ENCODE measurements around the gene PMM2.

PMM2 gene

GRCh38 chr16:8855051-8855786 lies 57.6 kb downstream of the PMM2 start:
- Mint-ChIP-seq H3K4me1 (ENCODE audit: low read depth) (peaks cover 8% of the 10 kb centered on the region), H3K9me3 (no peaks in the 10 kb centered on the region), H3K4me3 (no peak overlapping the region), H3K27me3 (no peaks in the 10 kb centered on the region), H3K36me3 (ENCODE audit: low read depth) (peaks cover 97% of the 10 kb centered on the region), H3K27ac (no peak overlapping the region)
- intact Hi-C loops (cut with micrococcal nuclease), result no loop called here

DNA sequence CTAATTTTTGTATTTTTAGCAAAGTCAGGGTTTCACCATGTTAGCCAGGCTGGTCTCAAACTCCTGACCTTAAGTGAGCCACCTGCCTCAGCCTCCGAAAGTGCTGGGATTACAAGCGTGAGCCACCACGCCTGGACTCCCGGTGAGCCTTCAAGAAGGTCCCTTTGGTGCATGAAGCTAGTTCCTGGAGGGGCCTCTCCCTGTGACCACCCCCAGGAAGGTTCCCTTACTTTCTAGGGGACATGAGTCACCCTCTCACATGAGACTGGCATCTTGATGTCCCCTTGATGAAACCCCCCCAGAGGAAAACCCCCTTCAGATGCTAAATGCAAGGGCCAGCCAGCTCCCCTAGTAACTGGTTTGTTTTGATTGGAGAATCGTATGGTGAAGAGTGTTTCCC lies 58.3 kb downstream of the PMM2 start:
- no peak overlapping the region for H3K27ac Mint-ChIP-seq
- peaks cover 95% of the 10 kb centered on the region for H3K36me3 Mint-ChIP-seq (ENCODE audit: low read depth)
- no peak overlapping the region for H3K4me3 Mint-ChIP-seq
- no peaks in the 10 kb centered on the region for H3K27me3 Mint-ChIP-seq
- H3K4me1 Mint-ChIP-seq (ENCODE audit: low read depth), result peaks cover under 1% of the 10 kb centered on the region
- intact Hi-C loops (cut with micrococcal nuclease), result no loop called here
- H3K9me3 Mint-ChIP-seq, result no peaks in the 10 kb centered on the region

DNA sequence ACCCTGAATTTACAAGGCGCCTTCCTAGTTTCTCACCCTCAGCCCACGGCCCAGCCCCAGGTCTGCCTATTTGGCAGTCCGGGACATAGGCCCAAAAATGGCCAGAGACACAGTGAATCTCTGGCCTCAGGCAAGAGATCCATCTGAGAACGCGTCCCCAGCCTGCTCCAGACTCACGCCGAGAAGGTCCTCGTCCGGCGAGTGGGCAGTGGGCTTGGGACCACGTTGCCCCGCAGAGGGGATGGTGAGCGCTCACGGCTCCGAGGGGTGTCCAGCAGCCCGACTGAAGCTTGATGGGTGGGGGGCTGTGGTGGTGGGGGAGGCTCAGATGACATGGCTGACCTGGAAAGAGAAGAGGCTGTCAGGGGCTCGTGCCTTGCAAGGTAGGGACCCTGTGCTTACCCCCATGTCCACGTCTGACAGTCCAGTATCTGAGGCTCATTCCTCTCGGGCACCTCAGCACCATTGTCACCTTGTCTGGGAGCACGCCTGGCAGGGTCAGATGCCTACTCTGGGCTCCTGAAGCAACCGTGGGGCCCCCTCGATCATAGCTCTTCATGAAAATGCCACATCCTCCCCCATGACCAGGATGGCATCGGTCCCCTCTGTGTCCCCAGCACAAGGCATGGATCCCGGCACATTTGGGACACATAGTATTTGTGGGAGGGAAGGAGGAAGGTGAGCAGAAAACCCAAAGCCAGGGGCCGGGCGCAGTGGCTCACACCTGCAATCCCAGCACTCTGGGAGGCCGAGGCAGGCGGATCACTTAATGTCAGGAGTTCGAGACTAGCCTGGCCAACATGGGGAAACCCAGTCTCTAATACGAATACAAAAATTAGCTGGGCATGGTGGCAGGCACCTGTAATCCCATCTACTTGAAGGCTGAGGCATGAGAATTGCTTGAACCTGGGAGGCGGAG lies 61.6 kb downstream of the PMM2 start:
- H3K27ac Mint-ChIP-seq, result no peak overlapping the region
- no peak overlapping the region for H3K4me3 Mint-ChIP-seq
- H3K4me1 Mint-ChIP-seq (ENCODE audit: low read depth), result no peaks in the 10 kb centered on the region
- H3K9me3 Mint-ChIP-seq, result no peaks in the 10 kb centered on the region
- no peaks in the 10 kb centered on the region for H3K27me3 Mint-ChIP-seq
- peaks cover 65% of the 10 kb centered on the region for H3K36me3 Mint-ChIP-seq (ENCODE audit: low read depth)
- intact Hi-C loops (cut with micrococcal nuclease), result no loop called here

DNA sequence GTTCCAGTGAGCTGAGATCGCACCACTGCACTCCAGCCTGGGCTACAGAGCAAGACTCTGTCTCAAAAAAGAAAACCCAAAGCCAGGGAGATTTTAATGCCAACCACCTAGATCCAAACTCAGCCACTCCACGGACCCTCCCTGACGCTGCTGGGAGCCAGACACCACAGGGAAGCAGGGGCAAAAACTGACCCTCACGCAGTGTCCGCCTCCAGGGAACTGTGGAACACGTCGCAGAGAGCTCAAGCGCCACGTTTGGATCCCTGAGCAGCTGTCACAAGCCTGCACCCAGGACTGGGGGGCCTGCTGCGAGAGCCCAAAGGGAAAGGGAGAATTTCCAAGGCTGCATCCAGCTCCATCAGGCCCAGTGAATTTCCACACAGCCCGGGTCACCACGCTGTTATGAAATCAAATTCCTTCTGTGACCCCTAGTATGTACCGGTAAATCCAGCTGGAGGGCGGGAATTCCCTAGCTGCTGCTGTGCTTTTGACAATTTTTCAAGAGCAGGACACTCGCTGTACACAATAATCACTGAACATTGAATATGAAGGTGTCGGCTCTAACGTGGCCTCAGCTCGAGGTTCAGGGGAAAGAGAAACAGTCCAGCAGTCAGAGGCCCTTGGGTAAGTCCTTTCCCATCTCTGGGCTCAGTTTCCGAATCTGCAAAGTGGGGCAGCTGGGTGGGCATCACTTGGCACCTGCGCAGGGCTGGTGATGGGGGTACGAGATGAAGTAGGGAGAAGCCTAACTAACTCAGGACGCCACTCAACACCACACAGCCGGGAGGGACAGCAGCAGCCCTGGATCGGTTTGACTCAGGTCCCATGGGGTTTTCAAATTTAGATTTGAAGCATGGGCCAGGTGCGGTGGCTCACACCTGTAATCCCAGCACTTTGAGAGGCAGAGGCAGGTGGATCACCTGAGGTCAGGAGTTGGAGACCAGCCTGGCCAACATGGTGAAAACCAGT lies 62.6 kb downstream of the PMM2 start:
- H3K27ac Mint-ChIP-seq, result no peak overlapping the region
- H3K4me3 Mint-ChIP-seq, result no peak overlapping the region
- peaks cover 55% of the 10 kb centered on the region for H3K36me3 Mint-ChIP-seq (ENCODE audit: low read depth)
- no peaks in the 10 kb centered on the region for H3K9me3 Mint-ChIP-seq
- intact Hi-C loops (cut with micrococcal nuclease), result loop anchor here (10.0 kb wide), 1 partner anchor 205 kb away; no protein-coding TSS in a partner anchor
- H3K27me3 Mint-ChIP-seq, result no peaks in the 10 kb centered on the region
- H3K4me1 Mint-ChIP-seq (ENCODE audit: low read depth), result peaks cover 4% of the 10 kb centered on the region

DNA sequence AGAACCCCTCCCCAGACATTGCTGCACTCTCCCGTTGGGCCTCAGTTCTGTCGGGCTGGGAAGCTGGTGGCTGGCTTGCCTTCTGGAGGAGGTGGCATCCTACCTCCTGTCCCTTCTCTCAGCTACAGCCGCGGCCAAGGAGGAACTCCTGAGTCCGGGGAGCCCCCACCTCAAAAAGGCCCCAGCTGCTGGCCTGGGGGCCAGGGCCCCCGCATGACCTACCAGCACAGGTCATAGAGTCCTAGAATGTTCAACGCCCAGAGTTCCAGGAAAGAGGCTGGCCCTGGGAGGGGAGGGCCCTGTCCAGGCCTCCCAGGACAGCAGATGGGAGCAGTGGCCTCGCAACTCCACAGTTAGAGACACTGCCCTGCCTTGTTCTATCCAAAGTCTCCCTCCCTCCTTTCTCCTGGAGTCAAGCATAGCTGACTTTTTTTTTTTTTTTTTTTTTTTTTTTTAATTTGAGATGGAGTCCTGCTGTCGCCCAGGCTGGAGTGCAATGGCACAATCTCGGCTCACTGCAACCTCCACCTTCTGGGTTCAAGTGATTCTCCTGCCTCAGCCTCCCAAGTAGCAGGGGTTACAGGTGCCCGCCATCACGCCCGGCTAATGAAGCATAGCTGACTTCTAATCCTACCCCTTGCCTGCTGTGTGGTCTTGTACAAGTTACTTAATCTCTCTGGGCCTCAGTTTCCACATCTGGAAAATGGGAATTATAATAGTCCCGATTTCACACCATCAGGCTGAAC lies 64.1 kb downstream of the PMM2 start:
- intact Hi-C loops (cut with micrococcal nuclease), result loop anchor here (10.0 kb wide), 1 partner anchor 207 kb away; no protein-coding TSS in a partner anchor
- Mint-ChIP-seq H3K4me3 (no peak overlapping the region), H3K27ac (no peak overlapping the region), H3K36me3 (ENCODE audit: low read depth) (peaks cover 40% of the 10 kb centered on the region), H3K9me3 (no peaks in the 10 kb centered on the region), H3K27me3 (no peaks in the 10 kb centered on the region), H3K4me1 (ENCODE audit: low read depth) (peaks cover 19% of the 10 kb centered on the region)

DNA sequence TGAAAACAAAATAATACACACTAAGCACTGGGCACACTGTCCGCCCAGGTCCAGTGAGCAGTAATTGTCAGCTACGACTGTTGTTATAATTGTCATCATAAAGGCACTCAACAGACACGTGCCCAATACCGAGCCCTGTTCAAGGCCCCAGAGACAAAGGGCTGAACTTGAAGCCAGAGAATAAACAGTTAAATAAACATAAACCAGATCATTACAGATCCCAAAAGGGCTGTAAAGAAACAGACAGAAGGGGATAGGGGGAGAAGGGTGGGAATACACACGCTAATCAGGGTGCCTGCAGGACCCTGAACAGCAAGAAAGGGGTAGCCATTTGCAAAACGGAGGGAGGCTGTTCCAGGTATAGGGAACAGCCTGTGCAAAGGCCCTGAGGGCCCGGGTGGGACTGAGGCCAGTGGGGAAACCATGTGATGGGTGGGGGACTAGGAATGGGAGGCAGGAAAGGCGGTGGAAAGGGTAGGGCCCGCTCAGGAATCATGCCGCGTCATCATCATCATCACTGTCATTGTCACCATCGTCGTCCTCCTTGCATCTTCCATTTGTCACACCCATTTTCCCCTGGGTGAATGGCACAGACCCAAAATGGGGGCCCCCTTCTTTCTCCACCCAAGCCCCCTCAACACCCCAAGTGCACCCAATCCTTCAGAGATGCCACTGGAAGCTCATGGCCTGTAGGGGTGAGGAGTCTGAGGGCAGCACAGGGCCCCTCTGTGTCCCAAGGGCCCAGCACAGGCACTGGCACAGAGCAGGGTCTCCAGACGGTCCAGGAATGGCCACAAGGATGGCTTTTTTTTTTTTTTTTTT lies 64.9 kb downstream of the PMM2 start:
- H3K4me3 Mint-ChIP-seq, result no peak overlapping the region
- H3K9me3 Mint-ChIP-seq, result no peaks in the 10 kb centered on the region
- H3K27me3 Mint-ChIP-seq, result peaks cover 2% of the 10 kb centered on the region
- intact Hi-C loops (cut with micrococcal nuclease), result loop anchor here (10.0 kb wide), 1 partner anchor 208 kb away; no protein-coding TSS in a partner anchor
- H3K36me3 Mint-ChIP-seq (ENCODE audit: low read depth), result peaks cover 32% of the 10 kb centered on the region
- H3K4me1 Mint-ChIP-seq (ENCODE audit: low read depth), result peaks cover 27% of the 10 kb centered on the region
- no peak overlapping the region for H3K27ac Mint-ChIP-seq

DNA sequence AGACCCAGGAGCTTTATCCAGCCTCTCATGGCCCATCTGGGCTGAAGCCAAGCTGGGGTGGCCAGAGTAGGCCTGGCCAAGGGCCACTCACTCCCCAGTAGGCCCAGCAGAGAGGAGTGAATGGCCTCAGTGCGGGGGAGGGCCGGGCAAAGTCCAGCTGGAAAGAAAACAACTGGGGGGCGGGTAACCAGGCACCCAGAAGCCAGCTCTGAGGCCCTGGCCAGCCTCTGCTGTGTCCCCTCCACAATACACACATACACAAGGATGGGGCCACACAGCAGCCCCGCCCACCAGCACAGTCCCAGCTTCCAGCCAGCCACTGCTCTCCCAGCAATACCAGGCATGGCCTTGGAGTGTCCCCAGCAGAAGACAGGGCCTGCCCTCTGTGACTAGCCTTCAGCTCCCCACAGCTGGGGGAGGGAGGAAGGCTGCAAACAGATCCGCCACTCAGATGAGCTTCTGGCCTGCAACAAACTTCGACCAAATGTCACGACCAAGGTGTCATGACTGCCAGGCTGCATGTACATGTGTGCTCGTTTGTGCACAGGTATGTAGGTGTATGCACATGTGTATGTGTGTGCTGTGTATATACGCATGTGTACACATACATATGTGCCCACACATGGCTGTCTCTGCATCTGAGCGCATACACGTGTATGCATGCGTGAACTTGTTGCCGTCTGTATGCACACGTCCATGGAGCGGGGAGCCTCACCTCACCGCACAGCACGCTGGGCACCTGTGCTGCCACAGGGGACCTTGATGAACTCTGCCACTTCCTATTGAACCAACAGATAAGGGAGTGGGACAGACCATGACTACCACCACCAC lies 66.2 kb downstream of the PMM2 start:
- H3K27me3 Mint-ChIP-seq, result peaks cover 2% of the 10 kb centered on the region
- intact Hi-C loops (cut with micrococcal nuclease), result loop anchor here (10.0 kb wide), 1 partner anchor 209 kb away; no protein-coding TSS in a partner anchor
- H3K27ac Mint-ChIP-seq, result no peak overlapping the region
- no peaks in the 10 kb centered on the region for H3K9me3 Mint-ChIP-seq
- H3K4me1 Mint-ChIP-seq (ENCODE audit: low read depth), result peaks cover 33% of the 10 kb centered on the region
- H3K36me3 Mint-ChIP-seq (ENCODE audit: low read depth), result peaks cover 19% of the 10 kb centered on the region
- no peak overlapping the region for H3K4me3 Mint-ChIP-seq

DNA sequence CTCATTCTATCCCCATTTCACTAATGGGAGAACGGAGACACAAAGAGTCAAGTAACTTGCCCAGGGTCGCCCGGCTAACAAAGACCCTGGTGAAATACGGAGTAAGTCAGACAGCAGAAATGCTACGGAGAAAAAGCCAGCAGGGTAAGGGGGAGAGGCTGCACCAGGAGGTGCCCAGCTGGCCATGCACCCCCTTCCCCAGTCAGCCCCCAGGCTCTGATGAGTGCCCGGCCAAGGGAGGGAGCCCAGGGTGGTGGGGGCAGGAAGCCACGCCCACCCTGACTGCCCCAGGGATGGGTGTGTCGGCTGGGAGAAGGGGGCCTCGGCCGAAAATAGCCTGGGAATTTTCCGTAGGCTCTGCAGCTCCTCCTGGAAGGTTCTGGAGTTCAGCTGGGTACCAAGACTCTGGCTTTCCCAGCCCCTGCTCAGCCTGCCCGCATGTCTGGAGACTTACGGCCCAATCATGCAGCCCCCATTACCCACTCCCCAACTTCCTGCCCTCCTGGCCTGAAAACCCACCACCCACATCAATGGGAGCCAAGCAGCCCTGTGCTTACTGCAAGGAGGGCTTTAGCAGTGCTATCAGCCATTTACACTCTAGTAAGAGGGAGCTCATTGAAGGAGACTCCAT lies 67.0 kb downstream of the PMM2 start:
- Mint-ChIP-seq H3K27ac (no peak overlapping the region), H3K4me3 (no peak overlapping the region), H3K9me3 (no peaks in the 10 kb centered on the region), H3K36me3 (ENCODE audit: low read depth) (peaks cover 11% of the 10 kb centered on the region), H3K4me1 (ENCODE audit: low read depth) (peaks cover 41% of the 10 kb centered on the region), H3K27me3 (peaks cover 2% of the 10 kb centered on the region)
- intact Hi-C loops (cut with micrococcal nuclease), result loop anchor here (10.0 kb wide), 1 partner anchor 210 kb away; no protein-coding TSS in a partner anchor

GRCh38 chr16:8865145-8865882 lies 67.7 kb downstream of the PMM2 start:
- intact Hi-C loops (cut with micrococcal nuclease), result loop anchor here (10.0 kb wide), 1 partner anchor 211 kb away; no protein-coding TSS in a partner anchor
- H3K9me3 Mint-ChIP-seq, result no peaks in the 10 kb centered on the region
- H3K27ac Mint-ChIP-seq, result no peak overlapping the region
- peaks cover 45% of the 10 kb centered on the region for H3K4me1 Mint-ChIP-seq (ENCODE audit: low read depth)
- peaks cover 2% of the 10 kb centered on the region for H3K27me3 Mint-ChIP-seq
- H3K36me3 Mint-ChIP-seq (ENCODE audit: low read depth), result peaks cover 4% of the 10 kb centered on the region
- H3K4me3 Mint-ChIP-seq, result no peak overlapping the region

DNA sequence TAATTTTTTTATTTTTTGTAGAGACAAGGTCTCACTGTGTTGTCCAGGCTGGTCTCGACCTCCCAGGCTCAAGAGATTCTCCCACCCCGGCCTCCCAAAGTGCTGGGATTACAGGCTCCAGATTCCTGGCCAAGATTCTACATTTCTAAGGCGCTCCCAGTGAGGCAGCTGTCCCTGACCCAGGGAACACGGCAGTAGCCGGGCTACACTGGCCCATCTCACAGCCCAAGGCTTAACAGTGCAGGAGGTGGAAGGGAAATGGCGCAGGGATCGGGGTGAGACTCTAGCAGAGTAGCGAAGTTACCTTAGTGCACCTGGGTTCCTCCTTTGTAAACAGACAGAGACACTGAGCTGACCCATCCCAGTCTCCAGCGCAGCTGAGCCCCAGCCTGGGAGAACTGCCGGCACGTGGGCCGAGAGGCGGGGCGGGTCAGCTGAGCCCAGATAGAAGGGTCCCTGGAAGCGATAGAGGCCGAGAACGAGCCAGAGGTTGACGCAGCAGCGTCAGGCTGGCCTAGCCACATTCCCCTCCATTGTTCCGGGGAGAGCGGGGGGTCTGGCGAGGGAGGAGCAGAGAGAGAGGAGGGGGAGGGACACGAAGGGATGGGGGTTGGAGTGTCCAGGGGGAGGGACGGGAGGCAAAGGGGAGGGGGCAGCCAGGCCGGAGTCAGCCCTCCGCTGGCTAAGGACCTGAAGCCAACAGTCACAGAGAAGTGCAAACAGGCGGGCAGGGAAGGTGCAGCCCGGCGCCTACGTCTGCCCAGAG lies 68.7 kb downstream of the PMM2 start:
- no peaks in the 10 kb centered on the region for H3K36me3 Mint-ChIP-seq (ENCODE audit: low read depth)
- no peaks in the 10 kb centered on the region for H3K9me3 Mint-ChIP-seq
- H3K4me1 Mint-ChIP-seq (ENCODE audit: low read depth), result peaks cover 53% of the 10 kb centered on the region
- peak overlapping the region; percentile 47 for H3K27ac Mint-ChIP-seq
- no peak overlapping the region for H3K4me3 Mint-ChIP-seq
- H3K27me3 Mint-ChIP-seq, result peaks cover 2% of the 10 kb centered on the region
- intact Hi-C loops (cut with micrococcal nuclease), result loop anchor here (10.0 kb wide), 1 partner anchor 212 kb away; no protein-coding TSS in a partner anchor

Data from dendritic cell treated with granulocyte-macrophage colony-stimulating factor and Interleukin-4, amounts not matched to agents 40 ng/mL and 50 ng/mL, for 4 days (primary cell).